LoVo (cell line): ENCODE results near the gene NINJ2.

Source experiments
- DNase-seq: peaks from one replicate; pipeline ENCODE4 v3.0.0-alpha.2; 2016; ENCODE audit warnings: low spot score

NINJ2 gene

GRCh38 chr12:569803-570434 lies 93.3 kb downstream of the NINJ2 start:
- peak; percentile 91 for DNase-seq

DNA sequence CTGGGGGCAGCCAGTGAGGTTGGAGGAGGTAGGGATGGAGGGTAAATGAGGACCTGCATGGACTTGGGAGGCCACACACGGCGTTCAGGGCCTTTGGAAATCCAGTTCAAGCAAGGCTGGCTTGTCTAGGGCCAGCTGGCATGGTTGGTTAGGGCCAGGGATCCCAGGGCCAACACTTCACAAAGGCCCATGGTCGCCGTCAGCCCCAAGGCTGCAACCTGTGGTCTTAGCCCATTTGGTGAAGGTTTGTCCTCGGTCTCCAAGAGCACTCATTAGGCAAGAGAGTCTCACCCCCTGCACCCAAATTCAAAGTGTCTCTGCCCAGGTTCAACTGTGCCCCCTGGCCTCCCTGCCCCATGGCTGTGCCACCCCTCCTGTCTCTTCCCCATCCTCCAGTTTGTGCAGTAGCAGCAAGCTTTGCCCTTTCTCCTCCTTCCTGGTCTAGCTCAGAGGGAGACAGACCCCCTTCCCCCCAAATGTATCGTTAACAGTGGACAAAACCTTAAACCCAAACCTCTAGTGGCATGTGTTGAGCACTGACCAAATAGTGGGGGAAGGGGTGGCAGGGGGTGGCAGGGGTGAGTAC lies 94.1 kb downstream of the NINJ2 start:
- DNase-seq = no peak

DNA sequence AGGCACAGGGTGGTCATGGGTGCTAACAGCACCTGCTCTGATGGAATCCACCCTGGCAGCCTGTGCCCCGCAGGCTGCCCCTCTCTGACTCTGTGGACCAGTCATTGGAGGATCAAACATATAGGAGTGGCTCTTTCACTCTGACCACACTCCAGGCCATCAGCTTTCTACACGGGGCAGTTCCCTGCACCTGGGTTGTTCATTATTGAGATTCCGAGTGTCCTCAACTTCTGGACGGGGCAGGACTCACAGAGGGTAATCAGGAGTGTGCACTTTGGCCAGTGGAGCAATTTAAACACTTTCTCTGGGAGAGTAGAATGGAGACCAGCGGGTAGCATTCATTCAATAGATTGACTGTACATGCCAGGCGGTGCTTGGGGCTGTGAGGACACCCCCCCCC lies 94.8 kb downstream of the NINJ2 start:
- DNase-seq = no peak

- no peak for DNase-seq
Observed at GRCh38 chr12:565589-566105, 97.6 kb downstream of the NINJ2 start.

- DNase-seq = no peak
Observed at GRCh38 chr12:565161-565560, 98.1 kb downstream of the NINJ2 start.

DNA sequence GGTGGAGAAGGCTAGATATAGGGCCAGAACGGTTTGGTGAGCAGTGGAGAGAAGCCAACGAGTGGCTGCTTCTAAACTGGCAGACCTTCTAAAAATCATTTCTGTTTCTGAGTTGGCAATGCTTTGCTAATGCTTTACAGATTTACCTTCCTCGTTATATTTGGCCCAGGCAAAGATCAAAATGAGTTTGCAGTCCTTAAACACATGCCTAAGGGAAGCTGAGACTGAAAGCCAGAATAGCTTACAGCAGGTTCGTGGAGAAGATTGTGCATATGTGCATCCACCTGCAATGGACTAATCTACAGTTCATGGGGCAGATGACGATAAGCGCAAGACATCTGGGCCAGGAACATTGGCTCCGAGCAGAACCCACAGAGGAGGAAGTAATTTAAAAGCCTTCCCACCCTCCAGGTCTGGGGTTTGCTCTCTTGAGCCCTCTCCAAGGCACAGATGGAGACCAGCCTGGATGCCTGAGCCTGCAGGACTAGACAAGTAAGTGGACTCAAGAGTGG lies 99.4 kb downstream of the NINJ2 start:
- DNase-seq = no peak

- DNase-seq = no peak
Observed at GRCh38 chr12:563250-563781, 99.9 kb downstream of the NINJ2 start.

DNA sequence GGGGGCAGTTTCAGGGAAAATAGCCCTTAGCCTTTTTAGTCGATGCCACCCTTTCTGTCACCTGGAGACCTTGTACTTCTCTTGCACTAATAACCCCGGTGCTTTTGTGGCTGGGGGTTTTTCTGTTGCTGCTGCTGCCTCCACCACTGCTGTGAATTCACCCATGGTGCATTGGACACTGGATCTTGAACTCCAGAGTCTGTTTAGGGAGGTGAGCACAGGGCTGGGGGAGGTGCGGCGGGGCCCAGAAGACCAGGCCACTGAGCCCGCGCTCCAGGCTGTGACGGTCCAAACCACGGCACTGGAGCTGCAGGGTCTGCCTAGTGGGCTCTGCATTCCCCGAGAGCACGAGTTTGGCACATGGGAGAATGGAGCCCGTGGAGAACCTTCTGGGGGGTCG lies 100.6 kb downstream of the NINJ2 start:
- no peak for DNase-seq

- DNase-seq = no peak
Observed at GRCh38 chr12:561908-562593, 101.2 kb downstream of the NINJ2 start.

- no peak for DNase-seq
Observed at GRCh38 chr12:561391-561705, 101.9 kb downstream of the NINJ2 start.

GRCh38 chr12:560691-561390 lies 102.4 kb downstream of the NINJ2 start:
- no peak for DNase-seq

DNA sequence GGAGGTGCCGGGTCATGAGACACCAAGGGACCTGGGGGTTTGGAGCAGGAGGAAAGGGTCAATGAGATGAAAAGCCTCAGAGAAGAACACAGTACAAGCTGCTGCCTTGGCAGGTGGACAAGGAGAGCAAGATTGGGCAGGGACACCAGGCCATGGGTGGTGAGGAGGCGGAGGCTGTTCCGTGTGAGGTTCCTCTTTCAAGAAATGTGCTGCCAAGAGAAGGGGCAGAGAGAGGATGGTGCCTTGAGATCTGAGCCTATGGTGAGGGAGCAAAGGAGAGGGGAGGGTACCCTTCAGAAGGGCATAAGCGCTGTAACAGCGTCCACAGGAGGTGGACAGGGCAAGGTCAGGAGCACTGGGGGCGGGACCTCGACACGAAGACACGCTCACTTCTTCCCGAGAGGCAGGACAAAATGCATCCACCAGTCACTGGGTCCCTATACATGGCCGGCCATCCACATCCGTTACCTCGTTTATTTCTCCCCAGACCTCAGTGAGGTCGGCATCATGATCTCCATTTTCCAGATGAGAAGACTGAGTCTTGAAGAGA lies 103.3 kb downstream of the NINJ2 start:
- DNase-seq = no peak

GRCh38 chr12:559208-559905 lies 103.9 kb downstream of the NINJ2 start:
- DNase-seq = no peak

DNA sequence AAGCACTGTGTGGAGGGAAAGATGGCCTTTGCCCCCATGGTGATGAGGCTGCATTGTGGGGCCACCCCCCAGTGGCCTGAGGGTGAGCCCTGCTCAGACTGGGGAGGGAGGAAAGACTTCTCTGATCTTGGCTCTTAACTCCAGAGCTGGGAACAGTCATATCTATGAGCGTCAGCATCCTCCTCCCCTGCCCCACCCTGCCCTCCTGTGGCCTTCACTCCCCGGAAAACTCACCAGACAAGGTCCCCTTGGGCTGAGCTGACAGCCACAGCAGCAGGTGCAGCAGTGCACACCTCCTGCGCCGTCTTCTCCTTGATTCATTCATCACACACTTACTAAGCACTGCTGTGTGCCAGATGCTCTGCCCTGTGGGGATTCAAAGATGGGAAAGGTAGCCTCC lies 104.7 kb downstream of the NINJ2 start:
- no peak for DNase-seq

- no peak for DNase-seq
Observed at GRCh38 chr12:556498-556897, 106.7 kb downstream of the NINJ2 start.

- no peak for DNase-seq
Observed at GRCh38 chr12:554001-554285, 109.3 kb downstream of the NINJ2 start.

DNA sequence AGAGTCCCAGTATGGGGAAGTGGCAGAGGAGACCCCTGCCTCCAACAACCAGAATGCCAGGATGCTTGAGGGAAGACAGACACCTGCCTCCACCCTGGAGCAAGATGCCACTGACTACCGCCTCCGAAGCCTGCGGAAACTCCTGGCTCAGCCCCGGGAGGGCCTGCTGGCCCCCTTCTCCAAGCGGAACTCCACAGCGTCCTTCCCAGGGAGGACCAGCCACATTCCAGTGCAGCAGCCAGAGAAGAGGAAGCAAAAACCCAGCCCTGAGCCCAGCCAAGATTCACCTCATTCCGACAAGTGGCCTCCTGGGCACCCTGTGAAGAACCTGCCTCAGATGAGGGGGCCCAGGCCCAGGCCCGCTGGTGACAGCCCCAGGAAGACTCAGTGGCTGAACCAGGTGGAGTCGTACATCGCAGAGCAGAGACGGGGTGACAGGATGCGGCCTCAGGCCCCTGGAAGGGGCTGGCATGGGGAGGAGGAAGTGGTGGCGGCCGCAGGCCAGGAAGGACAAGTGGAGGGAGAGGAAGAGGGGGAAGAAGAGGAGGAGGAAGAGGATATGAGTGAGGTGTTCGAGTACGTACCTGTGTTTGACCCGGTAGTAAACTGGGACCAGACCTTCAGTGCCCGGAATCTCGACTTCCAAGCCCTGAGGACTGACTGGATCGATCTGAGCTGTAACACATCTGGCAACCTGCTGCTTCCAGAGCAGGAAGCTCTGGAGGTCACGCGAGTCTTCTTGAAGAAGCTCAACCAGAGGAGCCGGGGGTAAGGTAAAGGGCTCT lies 109.8 kb downstream of the NINJ2 start:
- no peak for DNase-seq

GRCh38 chr12:552466-552865 lies 110.8 kb downstream of the NINJ2 start:
- no peak for DNase-seq

- no peak for DNase-seq
Observed at GRCh38 chr12:550473-551260, 112.6 kb downstream of the NINJ2 start.

GRCh38 chr12:549476-550082 lies 113.7 kb downstream of the NINJ2 start:
- no peak for DNase-seq
